Amniotic stem cell (primary cell): ENCODE measurements around the gene LNP1.
A peak's percentile ranks its signal among the peaks of the same experiment; 100 is the strongest.
"Not testable (repeated sequence)": the region's sequence is repeated elsewhere in the genome, so short reads cannot be mapped to it uniquely, and the experiment has no call there.

Experiments used
- DNase-seq: peaks from one replicate; lab custom pipeline; 2025; lab: John Stamatoyannopoulos, UW

Gene LNP1

GRCh38 chr3:100400780-100401673 lies at the start of gene LNP1, which contains the start of gene TOMM70:
Gene LNP1, plus strand, starts transcription at chr3:100401539. Its CDS starts 28,191 bp downstream, at chr3:100429730.
Gene TOMM70, minus strand, starts transcription at chr3:100401089. Its CDS starts 140 bp downstream, at chr3:100400949.
- peak; percentile 97 for DNase-seq

- not testable (repeated sequence) for DNase-seq
These were observed 49.6 kb upstream of the LNP1 start for GRCh38 chr3:100351770-100352169.

GRCh38 chr3:100352296-100353231 lies 48.8 kb upstream of the LNP1 start:
- DNase-seq = no peak

- DNase-seq = no peak
These were observed 46.5 kb upstream of the LNP1 start for GRCh38 chr3:100354850-100355249.

GRCh38 chr3:100358413-100358812 lies 42.9 kb upstream of the LNP1 start:
- no peak for DNase-seq

GRCh38 chr3:100359035-100359434 lies 42.3 kb upstream of the LNP1 start:
- no peak for DNase-seq

GRCh38 chr3:100360757-100361496 lies 40.4 kb upstream of the LNP1 start:
- no peak for DNase-seq

- no peak for DNase-seq
These were observed 39.4 kb upstream of the LNP1 start for GRCh38 chr3:100361897-100362296.

- no peak for DNase-seq
These were observed 36.9 kb upstream of the LNP1 start for GRCh38 chr3:100364421-100364820.

- DNase-seq = no peak
These were observed 34.9 kb upstream of the LNP1 start for GRCh38 chr3:100366424-100366823.

- DNase-seq = no peak
These were observed 32.9 kb upstream of the LNP1 start for GRCh38 chr3:100368441-100368840.

GRCh38 chr3:100370756-100371155 lies 30.6 kb upstream of the LNP1 start:
- DNase-seq = no peak

- DNase-seq = no peak
These were observed 26.8 kb upstream of the LNP1 start for GRCh38 chr3:100374521-100374920.

GRCh38 chr3:100376301-100376700 lies 25.0 kb upstream of the LNP1 start:
- no peak for DNase-seq

- no peak for DNase-seq
These were observed 16.4 kb upstream of the LNP1 start for GRCh38 chr3:100384733-100385525.

- no peak for DNase-seq
These were observed 14.8 kb upstream of the LNP1 start for GRCh38 chr3:100386437-100387074.

- no peak for DNase-seq
These were observed 12.3 kb upstream of the LNP1 start for GRCh38 chr3:100389025-100389424.

- no peak for DNase-seq
These were observed 5.5 kb upstream of the LNP1 start for GRCh38 chr3:100395679-100396431.

- DNase-seq = no peak
These were observed 4.4 kb upstream of the LNP1 start for GRCh38 chr3:100396967-100397366.
